SH-SY5Y (cell line): ENCODE measurements around the gene IQCF6.

ENCODE experiments used
- GATA2 ChIP-seq: IDR thresholded peaks from 2 replicates; pipeline ENCODE4 v1.6.1; 2011; ENCODE audit warnings: mild to moderate bottlenecking, low read depth, low read length
- GATA3 ChIP-seq: IDR thresholded peaks from 2 replicates; pipeline ENCODE4 v1.6.1; 2011; ENCODE audit warnings: low read depth, mild to moderate bottlenecking, low read length, moderate library complexity

IQCF6 gene

GRCh38 chr3:51779137-51779536 is at the start of gene IQCF6:
TSS of gene IQCF6 (minus strand) at chr3:51779237. CDS start at chr3:51779224, 13 bp downstream.
- TF ChIP-seq GATA3: no peak
- no peak for TF ChIP-seq GATA2

- TF ChIP-seq GATA2 (no peak), GATA3 (no peak)
Measured at GRCh38 chr3:51828297-51828696, 49.3 kb upstream of the IQCF6 start.

GRCh38 chr3:51819709-51820406 is 40.8 kb upstream of the IQCF6 start:
- TF ChIP-seq GATA2 (no peak), GATA3 (no peak)

- TF ChIP-seq GATA3: no peak
- no peak for TF ChIP-seq GATA2
Measured at GRCh38 chr3:51819151-51819550, 40.1 kb upstream of the IQCF6 start.

- TF ChIP-seq GATA3 (no peak), GATA2 (no peak)
Measured at GRCh38 chr3:51817375-51817774, 38.3 kb upstream of the IQCF6 start.

- TF ChIP-seq GATA2 (no peak), GATA3 (no peak)
Measured at GRCh38 chr3:51816723-51817122, 37.7 kb upstream of the IQCF6 start.

GRCh38 chr3:51815614-51816013 is 36.6 kb upstream of the IQCF6 start:
- no peak for TF ChIP-seq GATA3
- TF ChIP-seq GATA2: no peak

GRCh38 chr3:51814034-51814433 is 35.0 kb upstream of the IQCF6 start:
- TF ChIP-seq GATA3 (no peak), GATA2 (no peak)

GRCh38 chr3:51813539-51813938 is 34.5 kb upstream of the IQCF6 start:
- TF ChIP-seq GATA3 (no peak), GATA2 (no peak; the same call in 1 of the 2 replicates)

- TF ChIP-seq GATA3 (no peak), GATA2 (no peak)
Measured at GRCh38 chr3:51808934-51809333, 29.9 kb upstream of the IQCF6 start.

GRCh38 chr3:51802106-51802703 is 23.2 kb upstream of the IQCF6 start:
- TF ChIP-seq GATA3 (no peak), GATA2 (no peak)

- TF ChIP-seq GATA2: no peak
- TF ChIP-seq GATA3: no peak
Measured at GRCh38 chr3:51800750-51801125, 21.7 kb upstream of the IQCF6 start.

- no peak for TF ChIP-seq GATA3
- no peak for TF ChIP-seq GATA2
Measured at GRCh38 chr3:51799879-51800749, 21.1 kb upstream of the IQCF6 start.

- TF ChIP-seq GATA3: no peak
- no peak for TF ChIP-seq GATA2
Measured at GRCh38 chr3:51798411-51798963, 19.4 kb upstream of the IQCF6 start.
